ENCODE measurements around the gene IL4I1. TPM values are rescaled to one million over a fixed set of nuclear protein-coding genes. Genes with fewer than 3 reads are reported as not detected.

Gene IL4I1
- total RNA-seq, 1 experiment from 2014 or later: not detected

DNA sequence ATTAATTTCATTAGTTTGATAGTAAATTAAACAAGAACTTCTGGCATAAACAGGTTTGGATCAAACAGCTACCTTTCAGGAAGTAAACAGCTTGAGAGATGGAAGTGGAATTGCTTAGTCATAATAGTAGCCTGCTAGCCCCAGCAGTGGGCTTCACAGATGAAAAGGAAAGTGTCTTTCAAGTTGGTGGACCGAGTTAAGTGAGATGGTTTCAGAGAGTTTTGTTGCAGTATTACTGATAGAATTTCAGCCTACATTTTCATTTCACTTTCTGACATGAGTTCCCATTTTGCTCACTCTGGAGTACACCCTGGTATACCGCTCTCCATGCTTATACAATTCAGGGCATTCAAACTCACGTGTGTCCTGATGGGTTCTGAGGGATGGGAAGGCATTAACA, 47.7 kb downstream of the IL4I1 start:
- ChIA-PET POLR2A (interaction anchor here (0.6 to 3.2 kb wide), 13 partner anchors 15 to 976 kb away, joined by 3 to 30 read pairs (median 5); partner anchors contain the start of genes AP2A1, FUZ, MED25 and NOSIP), CTCF (interaction anchor here (0.7 to 0.8 kb wide), 2 partner anchors 15 to 96 kb away, joined by 3 read pairs; no protein-coding TSS in a partner anchor)
- Mint-ChIP-seq H3K27me3 (ENCODE audit: insufficient read depth, unreplicated experiment) (no peaks in the 10 kb centered on the region), H3K4me1 (ENCODE audit: insufficient read depth, unreplicated experiment) (peaks cover 32% of the 10 kb centered on the region), H3K4me3 (ENCODE audit: unreplicated experiment) (peak overlapping the region; percentile 66), H3K9me3 (ENCODE audit: unreplicated experiment) (peaks cover 6% of the 10 kb centered on the region), H3K36me3 (ENCODE audit: insufficient read depth, unreplicated experiment) (peaks cover 11% of the 10 kb centered on the region), H3K27ac (ENCODE audit: low read depth, unreplicated experiment) (no peak overlapping the region)
- BruUV-seq (replicated peaks): no TSS peak
- TF ChIP-seq, protein P1, sequence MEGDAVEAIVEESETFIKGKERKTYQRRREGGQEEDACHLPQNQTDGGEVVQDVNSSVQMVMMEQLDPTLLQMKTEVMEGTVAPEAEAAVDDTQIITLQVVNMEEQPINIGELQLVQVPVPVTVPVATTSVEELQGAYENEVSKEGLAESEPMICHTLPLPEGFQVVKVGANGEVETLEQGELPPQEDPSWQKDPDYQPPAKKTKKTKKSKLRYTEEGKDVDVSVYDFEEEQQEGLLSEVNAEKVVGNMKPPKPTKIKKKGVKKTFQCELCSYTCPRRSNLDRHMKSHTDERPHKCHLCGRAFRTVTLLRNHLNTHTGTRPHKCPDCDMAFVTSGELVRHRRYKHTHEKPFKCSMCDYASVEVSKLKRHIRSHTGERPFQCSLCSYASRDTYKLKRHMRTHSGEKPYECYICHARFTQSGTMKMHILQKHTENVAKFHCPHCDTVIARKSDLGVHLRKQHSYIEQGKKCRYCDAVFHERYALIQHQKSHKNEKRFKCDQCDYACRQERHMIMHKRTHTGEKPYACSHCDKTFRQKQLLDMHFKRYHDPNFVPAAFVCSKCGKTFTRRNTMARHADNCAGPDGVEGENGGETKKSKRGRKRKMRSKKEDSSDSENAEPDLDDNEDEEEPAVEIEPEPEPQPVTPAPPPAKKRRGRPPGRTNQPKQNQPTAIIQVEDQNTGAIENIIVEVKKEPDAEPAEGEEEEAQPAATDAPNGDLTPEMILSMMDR (IDR thresholded peaks at IDR 0.05; ENCODE audit: unreplicated experiment): no peak
- DNase-seq (ENCODE audit: unreplicated experiment): no peak
- intact Hi-C loops (cut with micrococcal nuclease): no loop called here

DNA sequence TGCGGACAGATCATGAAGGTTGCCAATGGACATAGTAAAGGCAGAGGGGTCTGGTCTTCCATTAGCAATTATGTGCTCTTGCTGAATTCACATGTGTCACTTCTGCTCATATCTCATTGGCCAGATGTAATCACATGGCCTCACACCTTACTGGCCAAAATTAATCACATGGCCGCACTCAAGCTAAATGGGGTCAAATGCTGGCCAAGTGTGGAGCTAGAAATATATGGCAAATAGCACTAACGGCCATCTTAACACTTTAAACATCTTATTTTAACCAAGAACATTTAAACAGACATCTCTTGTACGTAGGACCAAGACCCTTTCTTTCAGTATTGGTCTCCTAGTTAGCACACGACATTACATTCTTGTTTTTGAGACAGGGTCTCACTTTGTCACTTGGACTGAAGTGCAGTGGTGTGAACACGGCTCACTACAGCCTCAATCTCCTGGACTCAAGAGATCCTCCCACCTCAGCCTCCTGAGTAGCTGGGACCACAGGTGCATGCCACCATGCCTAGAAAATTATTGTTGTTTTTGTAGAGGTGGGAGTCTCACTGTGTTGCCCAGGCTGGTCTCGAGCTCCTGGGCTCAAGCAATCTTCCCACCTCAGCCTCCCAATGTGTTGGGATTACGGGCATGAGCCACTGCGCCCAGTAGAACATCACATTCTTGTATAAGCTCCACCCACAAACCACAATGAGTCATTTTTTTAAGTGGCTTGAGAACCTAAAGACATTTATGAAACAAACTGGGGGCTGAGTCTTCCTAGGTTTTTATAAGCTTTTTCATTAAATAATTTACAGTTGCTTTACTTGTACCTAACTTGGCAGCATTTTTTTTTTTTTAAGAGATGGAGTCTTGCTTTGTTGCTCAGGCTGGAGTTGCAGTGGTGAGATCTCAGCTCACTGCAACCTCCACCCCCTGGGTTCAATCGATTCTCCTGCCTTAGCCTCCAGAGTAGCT, 48.7 kb downstream of the IL4I1 start:
- H3K4me3 Mint-ChIP-seq (ENCODE audit: unreplicated experiment): peak overlapping the region; percentile 66
- intact Hi-C loops (cut with micrococcal nuclease): no loop called here
- no TSS peak for BruUV-seq (replicated peaks)
- DNase-seq (ENCODE audit: unreplicated experiment): peak; percentile 92
- ChIA-PET CTCF (interaction anchor here (0.6 to 0.9 kb wide), 5 partner anchors 16 to 343 kb away, joined by 3 to 5 read pairs (median 3); no protein-coding TSS in a partner anchor), POLR2A (interaction anchor here (0.7 to 3.2 kb wide), 16 partner anchors 9 to 395 kb away, joined by 3 to 17 read pairs (median 5); partner anchors contain the start of genes AKT1S1, ALDH16A1, AP2A1 and FUZ)
- H3K9me3 Mint-ChIP-seq (ENCODE audit: unreplicated experiment): peaks cover 6% of the 10 kb centered on the region
- TF ChIP-seq, protein P1 (IDR thresholded peaks at IDR 0.05; ENCODE audit: unreplicated experiment): no peak
- H3K27ac Mint-ChIP-seq (ENCODE audit: low read depth, unreplicated experiment): peak overlapping the region; percentile 69
- peaks cover 26% of the 10 kb centered on the region for H3K4me1 Mint-ChIP-seq (ENCODE audit: insufficient read depth, unreplicated experiment)
- no peaks in the 10 kb centered on the region for H3K27me3 Mint-ChIP-seq (ENCODE audit: insufficient read depth, unreplicated experiment)
- peaks cover 11% of the 10 kb centered on the region for H3K36me3 Mint-ChIP-seq (ENCODE audit: insufficient read depth, unreplicated experiment)

DNA sequence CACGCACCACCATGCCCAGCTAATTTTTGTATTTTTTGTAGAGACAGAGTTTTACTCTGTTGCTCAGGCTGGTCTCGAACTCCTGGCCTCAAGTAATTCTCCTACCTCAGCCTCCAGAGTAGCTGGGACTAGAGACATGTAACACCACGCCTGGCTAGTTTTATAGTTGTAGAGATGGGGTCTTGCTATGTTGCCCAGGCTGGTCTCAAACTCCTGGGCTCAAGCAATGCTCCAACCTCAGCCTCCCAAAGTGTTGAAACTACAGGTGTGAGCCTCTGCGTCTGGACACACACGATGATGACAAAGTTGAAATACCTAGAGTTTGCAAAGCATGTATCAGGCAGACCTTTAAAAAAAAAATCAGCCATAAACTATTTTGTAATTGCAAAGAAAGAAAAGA, 50.3 kb downstream of the IL4I1 start:
- Mint-ChIP-seq H3K27ac (ENCODE audit: low read depth, unreplicated experiment) (no peak overlapping the region), H3K27me3 (ENCODE audit: insufficient read depth, unreplicated experiment) (no peaks in the 10 kb centered on the region), H3K36me3 (ENCODE audit: insufficient read depth, unreplicated experiment) (peaks cover 4% of the 10 kb centered on the region), H3K4me1 (ENCODE audit: insufficient read depth, unreplicated experiment) (peaks cover 16% of the 10 kb centered on the region), H3K4me3 (ENCODE audit: unreplicated experiment) (no peak overlapping the region), H3K9me3 (ENCODE audit: unreplicated experiment) (peaks cover 6% of the 10 kb centered on the region)
- no peak for DNase-seq (ENCODE audit: unreplicated experiment)
- TF ChIP-seq, protein P1 (IDR thresholded peaks at IDR 0.05; ENCODE audit: unreplicated experiment): no peak
- no TSS peak for BruUV-seq (replicated peaks)
- ChIA-PET CTCF (interaction anchor here (0.6 to 0.9 kb wide), 2 partner anchors 161 to 176 kb away, joined by 3 to 4 read pairs; no protein-coding TSS in a partner anchor), POLR2A (no interaction called here)
- intact Hi-C loops (cut with micrococcal nuclease): no loop called here

DNA sequence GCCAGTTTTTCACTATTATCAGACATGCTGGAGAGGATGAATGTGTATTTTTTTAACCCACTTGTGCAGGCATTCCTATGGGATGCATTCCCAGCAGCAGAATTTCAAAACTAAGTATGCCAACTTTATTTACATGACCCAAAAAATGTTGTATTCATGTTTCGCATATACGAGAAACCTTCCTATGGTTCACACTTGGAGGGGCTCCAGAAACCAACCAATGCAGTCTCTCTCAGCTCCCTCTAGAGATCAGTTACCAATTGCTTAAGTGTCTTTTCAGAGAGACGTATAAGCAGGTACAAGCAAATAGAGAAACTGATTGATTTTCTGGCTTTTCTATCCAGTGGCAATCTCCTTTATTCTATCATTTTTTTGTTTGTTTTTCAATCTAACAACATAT, 51.3 kb downstream of the IL4I1 start:
- DNase-seq (ENCODE audit: unreplicated experiment): no peak
- Mint-ChIP-seq H3K27me3 (ENCODE audit: insufficient read depth, unreplicated experiment) (no peaks in the 10 kb centered on the region), H3K36me3 (ENCODE audit: insufficient read depth, unreplicated experiment) (peaks cover 10% of the 10 kb centered on the region), H3K4me1 (ENCODE audit: insufficient read depth, unreplicated experiment) (peaks cover 19% of the 10 kb centered on the region), H3K4me3 (ENCODE audit: unreplicated experiment) (no peak overlapping the region), H3K9me3 (ENCODE audit: unreplicated experiment) (peaks cover 6% of the 10 kb centered on the region), H3K27ac (ENCODE audit: low read depth, unreplicated experiment) (no peak overlapping the region)
- ChIA-PET POLR2A (interaction anchor here (0.6 kb wide), 1 partner anchor 32 kb away, joined by 4 read pairs; the partner anchor contains the start of genes AKT1S1 and TBC1D17), CTCF (interaction anchor here (1.2 kb wide), 1 partner anchor 42 kb away, joined by 3 read pairs; no protein-coding TSS in a partner anchor)
- TF ChIP-seq, protein P1 (IDR thresholded peaks at IDR 0.05; ENCODE audit: unreplicated experiment): no peak
- intact Hi-C loops (cut with micrococcal nuclease): no loop called here
- BruUV-seq (replicated peaks): no TSS peak

Data from MCF 10A (cell line).